ENCODE results near the gene SERTM1.

GRCh38 chr13:36681894-36682624, 8.2 kb downstream of the SERTM1 start:
- TF ChIP-seq CTCF (conservative IDR thresholded peaks at IDR 0.05 in 1 of 2, IDR thresholded peaks at IDR 0.05 in 1 of 2; ENCODE audit: extremely low read depth in 1 of 2, insufficient read depth in 1 of 2, low read depth in 1 of 2, low read length in 2 of 2) = no peak
- no peak for TF ChIP-seq EZH2 (IDR thresholded peaks at IDR 0.05; ENCODE audit: borderline replicate concordance, low read length)

Data from mammary epithelial cell (primary cell).